Stimulated activated naive B cell treated with anti-CD40 and anti-IgM and Interleukin-4, amounts not matched to agents 10 μg/mL and 1 μg/mL and 100 μg/mL, for 72 hours (primary cell): ENCODE data around the gene MUC5AC.
"Not testable (repeated sequence)": the region's sequence is repeated elsewhere in the genome, so short reads cannot be mapped to it uniquely, and the experiment has no call there.

ENCODE experiments used
- ATAC-seq, 2 donors: fragments of 150-1000 bp; cut with Tn5 transposase; replicated peaks; 2 replicates each; pipeline ENCODE4 v1.10.0; 2021; ENCODE audit warnings: moderate library complexity in 1 of 2
- DNase-seq: peaks from one replicate; pipeline ENCODE4 v3.0.0; 2021
- H3K27ac Mint-ChIP-seq: one replicate; pipeline ENCODE4 v1.8.0; 2022; ENCODE audit warnings: mild to moderate bottlenecking, mixed read lengths
- H3K27me3 Mint-ChIP-seq, 2 donors: one replicate each; pipeline ENCODE4 v1.8.0; 2022; ENCODE audit warnings: mixed read lengths in 2 of 2
- H3K36me3 Mint-ChIP-seq, 2 donors: one replicate each; pipeline ENCODE4 v1.8.0; 2022; ENCODE audit warnings: mixed read lengths in 2 of 2, mild to moderate bottlenecking in 1 of 2
- H3K4me1 Mint-ChIP-seq, 2 donors: one replicate each; pipeline ENCODE4 v1.8.0; 2022; ENCODE audit warnings: mixed read lengths in 2 of 2, mild to moderate bottlenecking in 1 of 2
- H3K4me3 Mint-ChIP-seq, 2 donors: one replicate each; pipeline ENCODE4 v1.8.0; 2022; ENCODE audit warnings: mild to moderate bottlenecking in 2 of 2, mixed read lengths in 2 of 2, moderate library complexity in 1 of 2
- H3K9me3 Mint-ChIP-seq, 2 donors: one replicate each; pipeline ENCODE4 v1.8.0; 2022; ENCODE audit warnings: mixed read lengths in 2 of 2, mild to moderate bottlenecking in 1 of 2

MUC5AC gene

GRCh38 chr11:1167751-1168231 lies 10.0 kb downstream of the MUC5AC start:
- Mint-ChIP-seq H3K27me3 (no peaks in the 10 kb centered on the region), H3K4me3 (no peak overlapping the region), H3K27ac (no peak overlapping the region), H3K9me3 (peaks cover 19 to 25% of the 10 kb centered on the region in 2 donors), H3K36me3 (peaks cover 0 to 6% of the 10 kb centered on the region in 2 donors), H3K4me1 (peaks cover 0 to 4% of the 10 kb centered on the region in 2 donors)
- ATAC-seq (no peak), DNase-seq (no peak)

GRCh38 chr11:1168256-1168655 lies 10.5 kb downstream of the MUC5AC start:
- no peak overlapping the region for H3K4me3 Mint-ChIP-seq
- H3K9me3 Mint-ChIP-seq = peaks cover 19 to 25% of the 10 kb centered on the region in 2 donors
- no peak overlapping the region for H3K27ac Mint-ChIP-seq

GRCh38 chr11:1168721-1169161 lies 11.0 kb downstream of the MUC5AC start:
- H3K27ac Mint-ChIP-seq = no peak overlapping the region
- no peaks in the 10 kb centered on the region for H3K27me3 Mint-ChIP-seq
- peaks cover 0 to 4% of the 10 kb centered on the region in 2 donors for H3K4me1 Mint-ChIP-seq
- peaks cover 19 to 25% of the 10 kb centered on the region in 2 donors for H3K9me3 Mint-ChIP-seq
- ATAC-seq (no peak), DNase-seq (no peak)
- H3K36me3 Mint-ChIP-seq = peaks cover 0 to 6% of the 10 kb centered on the region in 2 donors
- H3K4me3 Mint-ChIP-seq = no peak overlapping the region

More at GRCh38 chr11:1168256-1168655, 10.5 kb downstream of the MUC5AC start:
- Mint-ChIP-seq H3K4me1 (peaks cover 0 to 4% of the 10 kb centered on the region in 2 donors), H3K27me3 (no peaks in the 10 kb centered on the region), H3K36me3 (peaks cover 0 to 6% of the 10 kb centered on the region in 2 donors)
- ATAC-seq = no peak
- no peak for DNase-seq

GRCh38 chr11:1171223-1171984 lies 13.7 kb downstream of the MUC5AC start:
- H3K36me3 Mint-ChIP-seq = peaks cover 0 to 6% of the 10 kb centered on the region in 2 donors
- H3K9me3 Mint-ChIP-seq = peaks cover 23 to 28% of the 10 kb centered on the region in 2 donors
- H3K27me3 Mint-ChIP-seq = no peaks in the 10 kb centered on the region
- H3K27ac Mint-ChIP-seq = no peak overlapping the region
- no peak for DNase-seq
- peaks cover 0 to 6% of the 10 kb centered on the region in 2 donors for H3K4me1 Mint-ChIP-seq
- ATAC-seq = no peak
- H3K4me3 Mint-ChIP-seq = no peak overlapping the region

- Mint-ChIP-seq H3K36me3 (peaks cover 0 to 6% of the 10 kb centered on the region in 2 donors), H3K27ac (no peak overlapping the region), H3K27me3 (no peaks in the 10 kb centered on the region), H3K4me3 (no peak overlapping the region), H3K9me3 (peaks cover 23 to 28% of the 10 kb centered on the region in 2 donors), H3K4me1 (peaks cover 0 to 6% of the 10 kb centered on the region in 2 donors)
- ATAC-seq (no peak), DNase-seq (no peak)
Observed at GRCh38 chr11:1171985-1172728, 14.4 kb downstream of the MUC5AC start.

GRCh38 chr11:1172729-1173117 lies 15.0 kb downstream of the MUC5AC start:
- no peak overlapping the region for H3K4me3 Mint-ChIP-seq
- no peak overlapping the region for H3K27ac Mint-ChIP-seq
- no peak for ATAC-seq
- peaks cover 21 to 28% of the 10 kb centered on the region in 2 donors for H3K9me3 Mint-ChIP-seq
- H3K27me3 Mint-ChIP-seq = no peaks in the 10 kb centered on the region
- DNase-seq = no peak
- peaks cover 0 to 6% of the 10 kb centered on the region in 2 donors for H3K36me3 Mint-ChIP-seq
- peaks cover 0 to 6% of the 10 kb centered on the region in 2 donors for H3K4me1 Mint-ChIP-seq

- DNase-seq, H3K4me3 Mint-ChIP-seq, H3K27ac Mint-ChIP-seq, H3K27me3 Mint-ChIP-seq, H3K36me3 Mint-ChIP-seq, H3K4me1 Mint-ChIP-seq, ATAC-seq: not testable (repeated sequence)
- H3K9me3 Mint-ChIP-seq = peaks cover 21 to 28% of the 10 kb centered on the region in 2 donors
Observed at GRCh38 chr11:1173396-1173795, 15.6 kb downstream of the MUC5AC start.

GRCh38 chr11:1174441-1175370 lies 17.0 kb downstream of the MUC5AC start:
- H3K36me3 Mint-ChIP-seq = peaks cover 0 to 6% of the 10 kb centered on the region in 2 donors
- peaks cover 0 to 6% of the 10 kb centered on the region in 2 donors for H3K27me3 Mint-ChIP-seq
- H3K4me1 Mint-ChIP-seq = peaks cover 0 to 6% of the 10 kb centered on the region in 2 donors
- no peak for ATAC-seq
- H3K9me3 Mint-ChIP-seq = peaks cover 19 to 24% of the 10 kb centered on the region in 2 donors
- H3K27ac Mint-ChIP-seq = no peak overlapping the region
- no peak overlapping the region for H3K4me3 Mint-ChIP-seq
- no peak for DNase-seq

- Mint-ChIP-seq H3K9me3 (peaks cover 15 to 17% of the 10 kb centered on the region in 2 donors), H3K4me3 (no peak overlapping the region), H3K36me3 (peaks cover 0 to 6% of the 10 kb centered on the region in 2 donors), H3K27me3 (peaks cover 0 to 6% of the 10 kb centered on the region in 2 donors), H3K27ac (no peak overlapping the region), H3K4me1 (peaks cover 0 to 6% of the 10 kb centered on the region in 2 donors)
- no peak for DNase-seq
- no peak for ATAC-seq
Observed at GRCh38 chr11:1175461-1176223, 17.9 kb downstream of the MUC5AC start.

- Mint-ChIP-seq H3K9me3 (peaks cover 8 to 9% of the 10 kb centered on the region in 2 donors), H3K4me1 (peaks cover 0 to 2% of the 10 kb centered on the region in 2 donors), H3K36me3 (no peaks in the 10 kb centered on the region), H3K27ac (no peak overlapping the region), H3K4me3 (no peak overlapping the region), H3K27me3 (peaks cover 0 to 6% of the 10 kb centered on the region in 2 donors)
- no peak for DNase-seq
- ATAC-seq = no peak
Observed at GRCh38 chr11:1176224-1177019, 18.7 kb downstream of the MUC5AC start.

GRCh38 chr11:1177020-1177770 lies 19.4 kb downstream of the MUC5AC start:
- Mint-ChIP-seq H3K27ac (no peak overlapping the region), H3K9me3 (peaks cover 4% of the 10 kb centered on the region in 2 donors), H3K36me3 (no peaks in the 10 kb centered on the region), H3K4me1 (peaks cover 0 to 2% of the 10 kb centered on the region in 2 donors), H3K27me3 (peaks cover 0 to 6% of the 10 kb centered on the region in 2 donors), H3K4me3 (no peak overlapping the region)
- ATAC-seq (no peak), DNase-seq (no peak)

- Mint-ChIP-seq H3K9me3 (peaks cover 4% of the 10 kb centered on the region in 2 donors), H3K4me3 (no peak overlapping the region), H3K27ac (no peak overlapping the region), H3K4me1 (peaks cover 0 to 2% of the 10 kb centered on the region in 2 donors), H3K36me3 (no peaks in the 10 kb centered on the region), H3K27me3 (peaks cover 0 to 6% of the 10 kb centered on the region in 2 donors)
- ATAC-seq = no peak
- no peak for DNase-seq
Observed at GRCh38 chr11:1177771-1178090, 20.0 kb downstream of the MUC5AC start.
